SU-DHL-6 (cell line): ENCODE measurements around the gene CHRND.

Experiments
- H2AFZ ChIP-seq: fragments of 200-600 bp; sonication (generic); 2 replicates; pipeline ENCODE4 v1.6.1; 2014; ENCODE audit warnings: low read depth, mild to moderate bottlenecking, moderate library complexity, mixed read lengths, antibody characterized with exemption, low read length; ENCODE audit not compliant: severe bottlenecking
- H3F3A ChIP-seq: fragments of 200-600 bp; shearing (Covaris generic); 2 replicates; pipeline ENCODE4 v1.6.0; 2016; ENCODE audit warnings: antibody characterized with exemption, mild to moderate bottlenecking; ENCODE audit not compliant: insufficient read depth
- H3K27ac ChIP-seq: fragments of 200-600 bp; sonication (generic); 2 replicates; pipeline ENCODE4 v1.5.1; 2016; ENCODE audit warnings: low read depth, mild to moderate bottlenecking, low read length, moderate library complexity, mixed read lengths
- H3K27me3 ChIP-seq: fragments of 200-600 bp; sonication (generic), shearing (Covaris generic); 2 replicates; pipeline ENCODE4 v1.6.0; 2014; ENCODE audit warnings: mild to moderate bottlenecking, low read length
- H3K36me3 ChIP-seq: fragments of 200-600 bp; sonication (generic); 2 replicates; pipeline ENCODE4 v1.6.1; 2014; ENCODE audit warnings: mild to moderate bottlenecking, low read length, mixed read lengths
- H3K4me2 ChIP-seq: fragments of 300-600, 200-600 bp; shearing (Covaris generic), sonication (generic); 2 replicates; pipeline ENCODE4 v1.6.0; 2014; ENCODE audit warnings: low read length, low read depth, mild to moderate bottlenecking; ENCODE audit not compliant: poor library complexity, severe bottlenecking
- H3K4me3 ChIP-seq: fragments of 200-600 bp; sonication (generic); 2 replicates; pipeline ENCODE4 v1.5.1; 2014; ENCODE audit warnings: antibody characterized with exemption, low read length, mild to moderate bottlenecking, mixed read lengths; ENCODE audit not compliant: insufficient read depth, poor library complexity, severe bottlenecking
- H3K79me2 ChIP-seq: fragments of 200-600 bp; sonication (generic); 2 replicates; pipeline ENCODE4 v1.6.1; 2014; ENCODE audit warnings: mild to moderate bottlenecking, low read length, moderate library complexity; ENCODE audit not compliant: insufficient read depth
- H3K9ac ChIP-seq: fragments of 200-600 bp; sonication (generic); 2 replicates; pipeline ENCODE4 v1.7.0; 2014; ENCODE audit warnings: mild to moderate bottlenecking, low read length
- H3K9me2 ChIP-seq: fragments of 200-600 bp; sonication (generic); replicated peaks from 2 replicates; pipeline ENCODE4 v1.6.1; 2014; ENCODE audit warnings: low read length; ENCODE audit not compliant: insufficient read depth
- H3K9me3 ChIP-seq: fragments of 200-600 bp; sonication (generic); 2 replicates; pipeline ENCODE4 v1.6.1; 2014; ENCODE audit warnings: low read length, mixed read lengths; ENCODE audit not compliant: insufficient read depth
- H4K20me1 ChIP-seq: fragments of 200-600 bp; sonication (generic); 2 replicates; pipeline ENCODE4 v1.6.1; 2014; ENCODE audit warnings: low read depth, mild to moderate bottlenecking, antibody characterized with exemption, low read length, moderate library complexity, mixed read lengths
- EZH2phosphoT487 ChIP-seq: fragments of 200-600 bp; sonication (generic), shearing (Covaris generic); conservative IDR thresholded peaks from 2 replicates; pipeline ENCODE4 v1.6.1; 2018; ENCODE audit warnings: mild to moderate bottlenecking, antibody characterized with exemption, low read length, moderate library complexity, mixed read lengths
- TF ChIP-seq, protein P1 (sequence below): fragments of 200-600 bp; sonication (generic); IDR thresholded peaks from one replicate; pipeline ENCODE4 v1.5.1; 2017; ENCODE audit warnings: antibody characterized with exemption, mild to moderate bottlenecking, low read length, moderate library complexity; ENCODE audit not compliant: insufficient read depth, poor library complexity, severe bottlenecking

Gene CHRND

DNA sequence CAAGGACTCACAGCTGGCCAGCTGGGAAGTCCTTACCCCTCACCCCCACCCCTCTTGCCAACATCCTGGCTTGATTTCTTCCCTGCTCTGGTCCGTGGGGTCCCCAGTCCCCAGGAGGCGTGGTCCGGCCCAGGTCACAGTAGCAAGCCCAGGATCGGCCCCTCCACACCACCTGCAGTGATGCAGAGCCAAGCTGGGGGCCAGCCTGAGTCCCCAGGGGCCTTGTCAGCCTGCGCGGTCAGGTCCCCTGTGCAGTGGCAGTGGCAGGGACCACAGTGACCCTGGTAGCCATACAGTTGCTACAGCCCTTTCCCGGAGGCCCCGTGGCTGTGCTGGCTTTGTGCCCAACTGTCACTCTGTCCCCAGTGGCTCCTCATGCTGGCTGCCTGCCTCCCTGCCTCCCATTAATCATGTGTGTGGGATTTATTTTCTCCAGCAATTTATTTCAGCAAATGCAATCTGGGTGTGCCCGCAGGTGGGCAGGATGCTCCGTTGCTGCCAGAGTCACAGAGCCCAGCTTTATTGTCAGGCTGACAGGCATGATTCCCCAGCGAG is 14.5 kb upstream of the CHRND start:
- TF ChIP-seq, protein P1, sequence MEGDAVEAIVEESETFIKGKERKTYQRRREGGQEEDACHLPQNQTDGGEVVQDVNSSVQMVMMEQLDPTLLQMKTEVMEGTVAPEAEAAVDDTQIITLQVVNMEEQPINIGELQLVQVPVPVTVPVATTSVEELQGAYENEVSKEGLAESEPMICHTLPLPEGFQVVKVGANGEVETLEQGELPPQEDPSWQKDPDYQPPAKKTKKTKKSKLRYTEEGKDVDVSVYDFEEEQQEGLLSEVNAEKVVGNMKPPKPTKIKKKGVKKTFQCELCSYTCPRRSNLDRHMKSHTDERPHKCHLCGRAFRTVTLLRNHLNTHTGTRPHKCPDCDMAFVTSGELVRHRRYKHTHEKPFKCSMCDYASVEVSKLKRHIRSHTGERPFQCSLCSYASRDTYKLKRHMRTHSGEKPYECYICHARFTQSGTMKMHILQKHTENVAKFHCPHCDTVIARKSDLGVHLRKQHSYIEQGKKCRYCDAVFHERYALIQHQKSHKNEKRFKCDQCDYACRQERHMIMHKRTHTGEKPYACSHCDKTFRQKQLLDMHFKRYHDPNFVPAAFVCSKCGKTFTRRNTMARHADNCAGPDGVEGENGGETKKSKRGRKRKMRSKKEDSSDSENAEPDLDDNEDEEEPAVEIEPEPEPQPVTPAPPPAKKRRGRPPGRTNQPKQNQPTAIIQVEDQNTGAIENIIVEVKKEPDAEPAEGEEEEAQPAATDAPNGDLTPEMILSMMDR, result no peak
- no peak for TF ChIP-seq EZH2phosphoT487
- Histone ChIP-seq H3K36me3 (no peaks in the 10 kb centered on the region), H3K9me3 (no peaks in the 10 kb centered on the region), H3F3A (no peaks in the 10 kb centered on the region), H3K9ac (no peak overlapping the region), H3K79me2 (no peaks in the 10 kb centered on the region), H3K4me2 (no peak overlapping the region), H3K27ac (no peak overlapping the region), H3K27me3 (no peaks in the 10 kb centered on the region), H3K9me2 (no peaks in the 10 kb centered on the region), H4K20me1 (no peaks in the 10 kb centered on the region), H2AFZ (no peak overlapping the region), H3K4me3 (no peak overlapping the region)

DNA sequence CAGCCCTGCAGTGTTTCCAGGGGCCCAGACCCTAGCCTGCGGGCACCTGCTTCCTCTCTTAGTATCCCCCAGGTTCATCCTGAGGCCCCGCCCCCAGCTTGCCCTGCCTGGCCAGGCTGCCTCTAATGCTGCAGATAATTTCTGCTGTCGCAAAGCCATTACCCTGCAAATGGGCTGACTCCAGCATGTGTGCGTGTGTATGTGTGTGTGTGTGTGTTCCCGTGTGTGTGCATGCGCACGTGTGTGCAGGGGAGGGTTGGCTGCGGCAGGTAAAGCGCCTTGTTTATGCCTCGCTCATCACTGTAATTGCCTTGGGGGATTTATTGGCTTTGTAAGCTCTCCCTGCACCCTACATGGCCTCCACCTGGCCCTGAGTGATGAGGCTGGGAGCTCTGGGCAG is 13.4 kb upstream of the CHRND start:
- Histone ChIP-seq H3K36me3 (no peaks in the 10 kb centered on the region), H3K9me2 (no peaks in the 10 kb centered on the region), H3K27ac (no peak overlapping the region), H3K4me2 (no peak overlapping the region), H4K20me1 (no peaks in the 10 kb centered on the region), H3K4me3 (no peak overlapping the region), H3K9ac (no peak overlapping the region), H3K9me3 (no peaks in the 10 kb centered on the region), H2AFZ (no peak overlapping the region), H3K79me2 (no peaks in the 10 kb centered on the region), H3F3A (no peaks in the 10 kb centered on the region), H3K27me3 (no peaks in the 10 kb centered on the region)
- TF ChIP-seq, protein P1, result no peak
- TF ChIP-seq EZH2phosphoT487, result no peak

DNA sequence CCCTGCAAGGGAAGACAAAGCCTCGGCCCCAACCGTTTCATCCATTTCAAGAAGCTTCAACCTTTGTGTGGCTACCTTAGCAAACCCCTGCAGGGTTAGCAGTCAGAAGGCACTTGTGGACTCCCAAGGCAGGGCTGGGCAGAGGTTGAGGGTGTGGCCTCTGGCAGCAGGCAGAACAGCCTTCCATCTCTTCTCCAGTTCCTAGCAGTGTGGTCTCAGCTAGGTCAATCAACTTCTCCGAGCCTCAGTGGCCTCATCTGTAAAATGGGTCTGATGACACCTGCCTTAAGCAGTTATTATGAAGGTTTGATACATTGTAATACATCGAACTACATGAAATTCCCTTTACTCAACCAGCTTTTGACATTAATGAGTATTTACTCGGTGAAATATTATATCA is 12.6 kb upstream of the CHRND start:
- no peaks in the 10 kb centered on the region for H4K20me1 ChIP-seq
- H3K9ac ChIP-seq, result no peak overlapping the region
- TF ChIP-seq, protein P1, result no peak
- TF ChIP-seq EZH2phosphoT487, result no peak
- no peak overlapping the region for H3K4me3 ChIP-seq
- H3K4me2 ChIP-seq, result no peak overlapping the region
- no peaks in the 10 kb centered on the region for H3K9me2 ChIP-seq
- no peaks in the 10 kb centered on the region for H3K9me3 ChIP-seq
- no peak overlapping the region for H2AFZ ChIP-seq
- no peak overlapping the region for H3K27ac ChIP-seq
- no peaks in the 10 kb centered on the region for H3K36me3 ChIP-seq
- no peaks in the 10 kb centered on the region for H3F3A ChIP-seq
- no peaks in the 10 kb centered on the region for H3K27me3 ChIP-seq
- H3K79me2 ChIP-seq, result no peaks in the 10 kb centered on the region

DNA sequence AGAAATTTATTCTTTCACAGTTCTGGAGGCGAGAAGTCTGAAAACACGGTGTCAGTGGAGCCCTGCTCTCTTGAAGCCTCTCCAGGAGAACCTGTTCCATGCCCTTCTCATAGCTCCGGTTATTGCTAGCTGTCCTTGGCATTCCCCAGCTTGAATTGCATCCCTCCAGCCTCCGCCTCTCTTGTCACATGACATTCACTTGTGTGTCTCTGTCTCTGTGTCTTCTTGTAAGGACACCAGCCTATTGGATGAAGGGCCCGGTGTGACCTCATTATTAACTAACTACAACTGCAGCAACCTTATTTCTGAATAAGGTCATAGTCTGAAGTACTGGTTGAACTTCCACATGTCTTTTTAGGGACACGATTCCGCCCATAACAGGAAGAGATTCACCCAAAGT is 10.3 kb upstream of the CHRND start:
- Histone ChIP-seq H4K20me1 (no peaks in the 10 kb centered on the region), H3K36me3 (no peaks in the 10 kb centered on the region), H2AFZ (no peak overlapping the region), H3K9me3 (no peaks in the 10 kb centered on the region), H3K27me3 (no peaks in the 10 kb centered on the region), H3K27ac (no peak overlapping the region), H3F3A (no peaks in the 10 kb centered on the region), H3K4me2 (no peak overlapping the region), H3K79me2 (no peaks in the 10 kb centered on the region), H3K4me3 (no peak overlapping the region), H3K9me2 (no peaks in the 10 kb centered on the region), H3K9ac (no peak overlapping the region)
- TF ChIP-seq EZH2phosphoT487, result no peak
